Astrocyte (in vitro differentiated cells and primary cell): Measurements from ENCODE around the gene DPP7.

Experiments used
- EZH2 ChIP-seq: IDR thresholded peaks from 2 replicates; pipeline ENCODE4 v1.6.1; 2012; ENCODE audit warnings: mild to moderate bottlenecking, low read length, inconsistent platforms; ENCODE audit not compliant: insufficient read depth
- TF ChIP-seq, protein P1 (sequence below): IDR thresholded peaks from 2 replicates; pipeline ENCODE4 v1.5.1; 2011; ENCODE audit warnings: low read depth, mild to moderate bottlenecking, inconsistent platforms, low read length, moderate library complexity; ENCODE audit not compliant: insufficient read depth

DNA sequence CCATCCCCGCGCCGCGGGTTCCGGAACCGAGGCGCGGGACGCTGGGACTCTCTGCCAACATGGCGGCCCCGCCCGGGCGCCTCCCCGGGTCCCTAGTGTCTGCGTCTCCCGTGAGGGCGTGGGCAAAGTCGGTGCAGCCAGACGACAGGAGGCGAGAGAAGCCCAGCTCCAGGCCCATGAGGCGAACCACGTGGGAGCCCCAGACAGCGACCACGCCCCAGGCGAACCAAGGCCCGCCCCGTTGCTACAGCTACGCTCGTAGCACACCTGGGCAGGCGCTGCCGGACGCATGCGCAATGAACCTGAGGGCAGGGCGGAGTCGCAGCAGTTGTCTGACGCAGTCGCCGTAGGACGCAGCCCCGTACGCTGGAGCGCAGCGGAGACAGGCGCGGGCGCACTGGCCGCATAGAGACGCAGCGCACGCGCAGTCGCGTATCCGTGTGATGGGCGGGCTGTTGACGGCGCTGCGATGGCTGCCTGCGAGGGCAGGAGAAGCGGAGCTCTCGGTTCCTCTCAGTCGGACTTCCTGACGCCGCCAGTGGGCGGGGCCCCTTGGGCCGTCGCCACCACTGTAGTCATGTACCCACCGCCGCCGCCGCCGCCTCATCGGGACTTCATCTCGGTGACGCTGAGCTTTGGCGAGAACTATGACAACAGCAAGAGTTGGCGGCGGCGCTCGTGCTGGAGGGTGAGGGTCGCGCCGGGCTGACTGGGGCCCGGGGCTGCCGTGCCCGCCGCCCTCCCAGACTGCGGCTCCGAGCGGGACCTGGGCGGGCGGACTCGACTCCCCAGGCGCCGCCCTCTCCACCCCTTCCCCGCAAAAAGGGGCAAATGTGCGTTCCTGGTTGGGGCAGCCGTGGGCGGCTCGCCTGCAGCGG lies 27.8 kb downstream of the DPP7 start, which contains the start of gene MAN1B1:
- TF ChIP-seq, protein P1, sequence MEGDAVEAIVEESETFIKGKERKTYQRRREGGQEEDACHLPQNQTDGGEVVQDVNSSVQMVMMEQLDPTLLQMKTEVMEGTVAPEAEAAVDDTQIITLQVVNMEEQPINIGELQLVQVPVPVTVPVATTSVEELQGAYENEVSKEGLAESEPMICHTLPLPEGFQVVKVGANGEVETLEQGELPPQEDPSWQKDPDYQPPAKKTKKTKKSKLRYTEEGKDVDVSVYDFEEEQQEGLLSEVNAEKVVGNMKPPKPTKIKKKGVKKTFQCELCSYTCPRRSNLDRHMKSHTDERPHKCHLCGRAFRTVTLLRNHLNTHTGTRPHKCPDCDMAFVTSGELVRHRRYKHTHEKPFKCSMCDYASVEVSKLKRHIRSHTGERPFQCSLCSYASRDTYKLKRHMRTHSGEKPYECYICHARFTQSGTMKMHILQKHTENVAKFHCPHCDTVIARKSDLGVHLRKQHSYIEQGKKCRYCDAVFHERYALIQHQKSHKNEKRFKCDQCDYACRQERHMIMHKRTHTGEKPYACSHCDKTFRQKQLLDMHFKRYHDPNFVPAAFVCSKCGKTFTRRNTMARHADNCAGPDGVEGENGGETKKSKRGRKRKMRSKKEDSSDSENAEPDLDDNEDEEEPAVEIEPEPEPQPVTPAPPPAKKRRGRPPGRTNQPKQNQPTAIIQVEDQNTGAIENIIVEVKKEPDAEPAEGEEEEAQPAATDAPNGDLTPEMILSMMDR = no peak
- no peak for TF ChIP-seq EZH2
